ENCODE data around the gene TNIK. TPM values are rescaled to one million over a fixed set of nuclear protein-coding genes. Genes with fewer than 3 reads are reported as not detected.

The TNIK gene
- total and polyA plus RNA-seq, 10 of the 15 experiments (the other 5 are each of a cell fraction or from before 2014, with no cell fraction given) = 13.9 to 74.3 (median 48.2) TPM

DNA sequence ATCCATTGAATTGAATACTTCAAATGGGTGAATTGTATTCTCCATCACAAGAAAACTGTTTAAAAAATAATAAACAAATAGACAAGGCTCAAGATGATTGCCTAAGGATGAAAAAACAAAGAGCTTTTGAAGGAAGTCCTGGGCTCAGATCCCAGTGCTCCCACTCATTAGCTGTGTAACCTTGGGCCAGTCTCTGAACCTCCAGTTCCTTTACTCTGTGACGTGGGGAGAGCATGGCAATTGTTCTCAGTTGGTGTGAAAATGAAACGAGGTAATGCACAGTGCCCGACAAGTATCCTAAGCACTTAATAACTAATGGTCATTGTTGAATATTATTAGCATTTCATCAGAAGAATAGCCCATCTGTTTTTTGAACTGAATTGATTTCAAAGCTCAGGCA lies 40.7 kb downstream of the TNIK start (continued):
- no peak for TF ChIP-seq ATF2 (IDR thresholded peaks at IDR 0.05; ENCODE audit: low read length)
- no peak for TF ChIP-seq POLR2AphosphoS5 (IDR thresholded peaks at IDR 0.05; ENCODE audit: low read length)
- TF ChIP-seq FOXK2 (IDR thresholded peaks at IDR 0.05) = no peak
- no peak for TF ChIP-seq STAT3 (IDR thresholded peaks at IDR 0.05; ENCODE audit: low read depth, low read length)
- no peak for TF ChIP-seq NR2C2 (IDR thresholded peaks at IDR 0.05; ENCODE audit: borderline replicate concordance, control insufficient read depth, insufficient read length, low read depth)
- TF ChIP-seq EED (IDR thresholded peaks at IDR 0.05; ENCODE audit: low read depth) = no peak
- TF ChIP-seq E2F8 (IDR thresholded peaks at IDR 0.05; ENCODE audit: low read depth, partially characterized antibody) = no peak

GRCh38 chr3:171417813-171418212 lies 42.4 kb downstream of the TNIK start:
- no peak for FAIRE-seq
- TF ChIP-seq BRCA1 (IDR thresholded peaks at IDR 0.05; ENCODE audit: low read depth, low read length) (no peak), IRF3 (IDR thresholded peaks at IDR 0.05) (no peak), JUNB (IDR thresholded peaks at IDR 0.05) (no peak), NFYA (IDR thresholded peaks at IDR 0.05; ENCODE audit: borderline replicate concordance, low read depth, low read length) (no peak), HDGF (IDR thresholded peaks at IDR 0.05) (no peak), CHD1 (IDR thresholded peaks at IDR 0.05; ENCODE audit: low read depth, low read length) (no peak), SUPT20H (IDR thresholded peaks at IDR 0.05; ENCODE audit: borderline replicate concordance, control insufficient read depth, low read depth, low read length) (no peak)
- TF ChIP-seq, protein P1, sequence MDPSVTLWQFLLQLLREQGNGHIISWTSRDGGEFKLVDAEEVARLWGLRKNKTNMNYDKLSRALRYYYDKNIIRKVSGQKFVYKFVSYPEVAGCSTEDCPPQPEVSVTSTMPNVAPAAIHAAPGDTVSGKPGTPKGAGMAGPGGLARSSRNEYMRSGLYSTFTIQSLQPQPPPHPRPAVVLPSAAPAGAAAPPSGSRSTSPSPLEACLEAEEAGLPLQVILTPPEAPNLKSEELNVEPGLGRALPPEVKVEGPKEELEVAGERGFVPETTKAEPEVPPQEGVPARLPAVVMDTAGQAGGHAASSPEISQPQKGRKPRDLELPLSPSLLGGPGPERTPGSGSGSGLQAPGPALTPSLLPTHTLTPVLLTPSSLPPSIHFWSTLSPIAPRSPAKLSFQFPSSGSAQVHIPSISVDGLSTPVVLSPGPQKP (IDR thresholded peaks at IDR 0.05; ENCODE audit: low read depth, low read length) = no peak
- TF ChIP-seq, protein P2, sequence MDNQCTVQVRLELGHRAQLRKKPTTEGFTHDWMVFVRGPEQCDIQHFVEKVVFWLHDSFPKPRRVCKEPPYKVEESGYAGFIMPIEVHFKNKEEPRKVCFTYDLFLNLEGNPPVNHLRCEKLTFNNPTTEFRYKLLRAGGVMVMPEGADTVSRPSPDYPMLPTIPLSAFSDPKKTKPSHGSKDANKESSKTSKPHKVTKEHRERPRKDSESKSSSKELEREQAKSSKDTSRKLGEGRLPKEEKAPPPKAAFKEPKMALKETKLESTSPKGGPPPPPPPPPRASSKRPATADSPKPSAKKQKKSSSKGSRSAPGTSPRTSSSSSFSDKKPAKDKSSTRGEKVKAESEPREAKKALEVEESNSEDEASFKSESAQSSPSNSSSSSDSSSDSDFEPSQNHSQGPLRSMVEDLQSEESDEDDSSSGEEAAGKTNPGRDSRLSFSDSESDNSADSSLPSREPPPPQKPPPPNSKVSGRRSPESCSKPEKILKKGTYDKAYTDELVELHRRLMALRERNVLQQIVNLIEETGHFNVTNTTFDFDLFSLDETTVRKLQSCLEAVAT (IDR thresholded peaks at IDR 0.05) = no peak

More at GRCh38 chr3:171417813-171418212, 42.4 kb downstream of the TNIK start:
- H3K27ac ChIP-seq (ENCODE audit: control insufficient read depth, insufficient read depth) = no peak overlapping the region
- ChIA-PET POLR2A (interaction anchor here (1.3 kb wide), 1 partner anchor 70 kb away, joined by 4 read pairs; no protein-coding TSS in a partner anchor), RAD21 (ENCODE audit: unreplicated experiment) (interaction anchor here (1.3 kb wide), 1 partner anchor 11 kb away, joined by 4 read pairs; no protein-coding TSS in a partner anchor), SMC1A (ENCODE audit: uncharacterized antibody, unreplicated experiment) (interaction anchor here (0.6 to 1.5 kb wide), 2 partner anchors 70 to 163 kb away, joined by 4 to 5 read pairs; no protein-coding TSS in a partner anchor), CTCF (interaction anchor here (1.6 to 2.0 kb wide), 2 partner anchors 16 to 20 kb away, joined by 5 read pairs; no protein-coding TSS in a partner anchor)
- in situ Hi-C loops (cut with MboI) (no loop called here), intact Hi-C loops (cut with micrococcal nuclease; ENCODE audit: unreplicated experiment) (no loop called here)
- H3K27me3 ChIP-seq (replicated peaks in 1 of 2; ENCODE audit: control insufficient read depth in 2 of 2, insufficient read depth in 2 of 2, low read length in 1 of 2) = no peaks in the 10 kb centered on the region
- H3K9ac ChIP-seq (ENCODE audit: control insufficient read depth, insufficient read depth, low read length) = no peak overlapping the region
- 96% methylated on average over 3 of the region's 3 CpGs for WGBS (ENCODE audit: insufficient coverage, insufficient replicate concordance, low lambda C conversion rate, missing lambda C conversion rate)
- no peak for ATAC-seq
- H3K4me2 ChIP-seq (ENCODE audit: control insufficient read depth, insufficient read depth) = no peak overlapping the region
- peaks cover 91% of the 10 kb centered on the region for H3K79me2 ChIP-seq (ENCODE audit: control insufficient read depth, insufficient read depth, low read length)
- H2AFZ ChIP-seq (ENCODE audit: control insufficient read depth, low read depth, low read length) = no peak overlapping the region
- H3K4me3 ChIP-seq = no peak overlapping the region
- DNase-seq (ENCODE audit: low read depth, low spot score) = no peak
- H3K36me3 ChIP-seq (ENCODE audit: control insufficient read depth in 2 of 2, insufficient read depth in 2 of 2, low read length in 1 of 2) = peaks cover 0 to 8% of the 10 kb centered on the region in 2 experiments; a peak in 3 of 4 replicates
- BruUV-seq (replicated peaks) = no TSS peak
- no peaks in the 10 kb centered on the region; the same call in 1 of the 3 replicates for H3K9me3 ChIP-seq (replicated peaks; ENCODE audit: control insufficient read depth, insufficient read depth, low read length)
- peaks cover 9% of the 10 kb centered on the region for H3K4me1 ChIP-seq (ENCODE audit: control insufficient read depth, insufficient read depth, low read length)
- H4K20me1 ChIP-seq (ENCODE audit: control insufficient read depth, insufficient read depth) = no peaks in the 10 kb centered on the region

All from GM12878 (cell line).